ENCODE results near the gene SORCS2.

GRCh38 chr4:7281691-7282665 lies 89.6 kb downstream of the SORCS2 start:
- TF ChIP-seq POLR2A (IDR thresholded peaks at IDR 0.05) (no peak), CTCF (IDR thresholded peaks at IDR 0.05) (no peak)
